Thoracic aorta (tissue), 2 donors: Measurements from ENCODE around the gene HID1. TPM values are rescaled to one million over a fixed set of nuclear protein-coding genes. Genes with fewer than 3 reads are reported as not detected.
"Not testable (repeated sequence)": the region's sequence is repeated elsewhere in the genome, so short reads cannot be mapped to it uniquely, and the experiment has no call there.

Experiments used
- ATAC-seq: fragments of 150-250 bp; one replicate; pipeline ENCODE4 v1.8.0; 2017; ENCODE audit warnings: low read depth; ENCODE audit not compliant: insufficient number of reproducible peaks, low FRiP score
- DNase-seq: peaks from one replicate; pipeline ENCODE4 v3.0.0-alpha.2; 2020; ENCODE audit warnings: low spot score
- H3K27ac ChIP-seq, 2 donors: fragments of 200-600 bp; sonication (generic); 1 replicate in 1 of 2; 2 replicates in 1 of 2; pipeline ENCODE4 v1.5.1; 2016; ENCODE audit warnings: mild to moderate bottlenecking in 2 of 2, moderate library complexity in 2 of 2
- H3K27me3 ChIP-seq: fragments of 200-600 bp; sonication (generic); replicated peaks from 2 replicates; pipeline ENCODE4 v1.6.0; 2016; ENCODE audit warnings: mild to moderate bottlenecking; ENCODE audit not compliant: insufficient read depth
- H3K36me3 ChIP-seq: fragments of 200-600 bp; sonication (generic); one replicate; pipeline ENCODE4 v1.5.1; 2016
- H3K4me1 ChIP-seq, 2 donors: fragments of 200-600 bp; sonication (generic); 1 replicate in 1 of 2; 2 replicates in 1 of 2; pipeline versions ENCODE4 v1.5.1 to v1.6.0; 2016; ENCODE audit warnings: low read depth in 2 of 2, mild to moderate bottlenecking in 1 of 2; ENCODE audit not compliant: control insufficient read depth in 1 of 2
- H3K4me3 ChIP-seq: fragments of 200-600 bp; sonication (generic); 2 replicates; pipeline ENCODE4 v1.5.1; 2016; ENCODE audit warnings: mild to moderate bottlenecking
- H3K9me3 ChIP-seq: fragments of 200-600 bp; sonication (generic); 2 replicates; pipeline ENCODE4 v1.5.1; 2016
- CTCF ChIP-seq: fragments of 200-600 bp; sonication (generic); IDR thresholded peaks from one replicate; pipeline ENCODE4 v1.5.1; 2019; ENCODE audit warnings: antibody characterized with exemption
- total RNA-seq, 2 donors: library from RNA; depleted of rRNA; stranded (reverse); fragments of >200 nt; gene quantifications; one replicate each; pipeline versions ENCODE4 v1.1.0 to v1.2.3, GENCODE V29; 2016

HID1 gene
- total RNA-seq, 2 donors from 2014 or later, result 14.3 to 14.8 TPM

GRCh38 chr17:75009139-75009724 is 36.7 kb upstream of the HID1 start:
- Histone ChIP-seq H3K4me3 (no peak overlapping the region), H3K9me3 (no peaks in the 10 kb centered on the region), H3K27ac (no peak overlapping the region), H3K4me1 (peaks cover 4 to 21% of the 10 kb centered on the region in 2 donors), H3K27me3 (no peaks in the 10 kb centered on the region), H3K36me3 (no peaks in the 10 kb centered on the region)
- no peak for DNase-seq
- TF ChIP-seq CTCF, result no peak
- ATAC-seq, result no peak

GRCh38 chr17:75008373-75008772 is 35.8 kb upstream of the HID1 start:
- H3K4me1 ChIP-seq, result peaks cover 3 to 16% of the 10 kb centered on the region in 2 donors
- no peak for DNase-seq
- no peaks in the 10 kb centered on the region for H3K9me3 ChIP-seq
- no peaks in the 10 kb centered on the region for H3K27me3 ChIP-seq
- H3K36me3 ChIP-seq, result peaks cover 6% of the 10 kb centered on the region
- H3K4me3 ChIP-seq, result no peak overlapping the region
- H3K27ac ChIP-seq, result no peak overlapping the region
- no peak for TF ChIP-seq CTCF
- no peak for ATAC-seq

GRCh38 chr17:75006653-75007052 is 34.1 kb upstream of the HID1 start:
- no peak for ATAC-seq

DNA sequence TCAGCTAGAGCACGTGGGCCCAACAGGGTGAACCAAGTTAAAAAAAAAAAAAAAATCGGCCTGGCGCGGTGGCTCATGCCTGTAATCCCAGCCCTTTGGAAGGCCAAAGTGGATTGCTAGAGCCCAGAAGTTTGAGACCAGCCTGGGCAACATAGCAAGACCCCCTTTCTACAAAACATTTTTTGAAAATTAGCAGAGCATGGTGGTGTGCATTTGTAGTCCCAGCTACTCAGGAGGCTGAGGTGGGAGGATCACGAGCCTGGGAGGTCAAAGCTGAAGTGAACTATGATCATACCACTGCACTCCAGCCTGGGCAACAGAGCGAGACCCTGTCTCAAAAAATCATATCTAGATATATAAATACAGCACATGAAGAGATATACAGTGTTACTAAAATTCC is 33.5 kb upstream of the HID1 start:
- H3K36me3 ChIP-seq, result peaks cover 21% of the 10 kb centered on the region
- DNase-seq, H3K27ac ChIP-seq, H3K4me3 ChIP-seq, H3K9me3 ChIP-seq, ATAC-seq, H3K27me3 ChIP-seq, H3K4me1 ChIP-seq: not testable (repeated sequence)

More at GRCh38 chr17:75006653-75007052, 34.1 kb upstream of the HID1 start:
- Histone ChIP-seq H3K27me3 (no peaks in the 10 kb centered on the region), H3K36me3 (peaks cover 16% of the 10 kb centered on the region), H3K27ac (no peak overlapping the region), H3K4me1 (peaks cover 0 to 7% of the 10 kb centered on the region in 2 donors), H3K4me3 (no peak overlapping the region), H3K9me3 (no peaks in the 10 kb centered on the region)
- no peak for DNase-seq
- no peak for TF ChIP-seq CTCF

GRCh38 chr17:75005291-75005690 is 32.7 kb upstream of the HID1 start:
- Histone ChIP-seq H3K27me3 (no peaks in the 10 kb centered on the region), H3K4me3 (no peak overlapping the region), H3K4me1 (no peaks in the 10 kb centered on the region), H3K36me3 (peaks cover 21% of the 10 kb centered on the region), H3K27ac (no peak overlapping the region), H3K9me3 (no peaks in the 10 kb centered on the region)
- ATAC-seq (no peak), DNase-seq (no peak)
- no peak for TF ChIP-seq CTCF

DNA sequence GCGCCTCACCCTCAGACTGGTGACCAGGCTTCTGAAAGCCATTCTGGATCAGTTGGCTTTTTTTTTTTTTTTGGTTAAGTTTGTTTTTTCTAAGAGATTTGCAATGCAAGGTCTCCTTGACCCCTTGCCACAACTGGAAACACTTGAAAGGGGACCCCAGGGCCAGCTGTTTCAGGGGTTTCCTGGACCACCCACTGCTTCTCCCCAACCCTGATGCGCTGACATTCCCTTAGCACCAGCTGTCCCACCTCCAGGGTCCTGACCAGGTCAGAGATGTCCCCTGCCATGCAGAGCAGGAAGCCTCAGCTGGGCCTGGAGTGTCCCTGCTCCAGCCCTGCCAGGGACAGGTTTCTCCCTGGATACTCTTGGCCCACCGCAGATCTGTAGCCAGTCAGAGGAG is 31.8 kb upstream of the HID1 start:
- no peaks in the 10 kb centered on the region for H3K27me3 ChIP-seq
- peaks cover 25% of the 10 kb centered on the region for H3K36me3 ChIP-seq
- ATAC-seq, result no peak
- no peaks in the 10 kb centered on the region for H3K9me3 ChIP-seq
- no peak overlapping the region for H3K4me3 ChIP-seq
- no peak for TF ChIP-seq CTCF
- H3K27ac ChIP-seq, result no peak overlapping the region
- no peaks in the 10 kb centered on the region for H3K4me1 ChIP-seq
- no peak for DNase-seq
